H1 (cell line): Measurements from ENCODE around the gene GTF3C5. TPM values are rescaled to one million over a fixed set of nuclear protein-coding genes. Genes with fewer than 3 reads are reported as not detected.

Experiments used
- BRCA1 ChIP-seq: IDR thresholded peaks from 2 replicates; pipeline ENCODE4 v1.6.1; 2012; ENCODE audit warnings: low read depth, low read length, improper control_type of control experiment
- CBX8 ChIP-seq: fragments of 300-800, 300-1000 bp; sonication (generic); IDR thresholded peaks from 2 replicates; pipeline ENCODE4 v1.7.1; 2016; ENCODE audit warnings: low read depth, low read length, borderline replicate concordance
- GABPA ChIP-seq: IDR thresholded peaks from 2 replicates; pipeline ENCODE4 v1.6.1; 2011; ENCODE audit warnings: mild to moderate bottlenecking, low read length, moderate library complexity, borderline replicate concordance; ENCODE audit not compliant: insufficient read depth
- KDM1A ChIP-seq: fragments of 200-600, 300-600 bp; sonication (generic); IDR thresholded peaks from 2 replicates; pipeline ENCODE4 v1.7.1; 2016; ENCODE audit warnings: mild to moderate bottlenecking, low read length, borderline replicate concordance
- NRF1 ChIP-seq: IDR thresholded peaks from 2 replicates; pipeline ENCODE4 v1.6.1; 2011; ENCODE audit warnings: mild to moderate bottlenecking, low read depth, low read length, improper control_type of control experiment
- POLR2A ChIP-seq, 2 experiments: IDR thresholded peaks; 1 replicate in 1 of 2; 2 replicates in 1 of 2; pipeline ENCODE4 v1.6.1; 2011; ENCODE audit warnings: low read depth in 2 of 2, low read length in 2 of 2, mild to moderate bottlenecking in 2 of 2; ENCODE audit errors: control extremely low read depth in 1 of 2
- RBBP5 ChIP-seq: IDR thresholded peaks from 2 replicates; pipeline ENCODE4 v1.7.1; 2012; ENCODE audit warnings: low read depth, mild to moderate bottlenecking, inconsistent platforms, low read length, moderate library complexity, borderline replicate concordance
- TAF7 ChIP-seq: optimal IDR thresholded peaks from 2 replicates; pipeline ENCODE3; 2011; ENCODE audit warnings: low read depth, mild to moderate bottlenecking, inconsistent platforms, low read length, moderate library complexity, borderline replicate concordance
- TBP ChIP-seq: IDR thresholded peaks from 2 replicates; pipeline ENCODE4 v1.6.1; 2011; ENCODE audit warnings: low read depth, low read length, improper control_type of control experiment
- polyA plus RNA-seq, 7 experiments: library from polyadenylated mRNA; depleted of rRNA in 3 of 7; stranded (reverse) in 5 of 7; unstranded in 2 of 7; fragments of >200 nt in 5 of 7; fragments of 200-250 nt in 2 of 7; gene quantifications; 1 replicate in 5 of 7; 2 replicates in 1 of 7; 4 replicates in 1 of 7; pipeline versions ENCODE4 v1.2.1 to v1.2.3, GENCODE V29; 2011 to 2013; ENCODE audit warnings: missing spikeins in 2 of 7, mixed read lengths in 2 of 7
- total RNA-seq: library from RNA; stranded (reverse); fragmentation: NEBNext Ultra II Directional; extraction: Animal tissue kit (Norgen Biotek cat#: 25700); gene quantifications from 2 replicates; pipeline ENCODE4 v1.2.1, GENCODE V29; 2021
- TF ChIP-seq, protein P1 (sequence below): fragments of 300-600 bp; sonication (generic); IDR thresholded peaks from 2 replicates; pipeline ENCODE4 v1.7.1; 2012; ENCODE audit warnings: low read length, moderate library complexity, mild to moderate bottlenecking, inconsistent platforms; ENCODE audit not compliant: insufficient replicate concordance
- TF ChIP-seq, protein P2 (sequence below): IDR thresholded peaks from 2 replicates; pipeline ENCODE4 v1.6.1; 2011; ENCODE audit warnings: low read depth, mild to moderate bottlenecking, low read length; ENCODE audit not compliant: insufficient read depth
- TF ChIP-seq, protein P3 (sequence below): IDR thresholded peaks from 2 replicates; pipeline ENCODE4 v1.6.1; 2012; ENCODE audit warnings: inconsistent platforms

Gene GTF3C5
- total and polyA plus RNA-seq, 2 of the 8 experiments (the other 6 are each of a cell fraction or from before 2014, with no cell fraction given) = 78.7 to 87.1 TPM

DNA sequence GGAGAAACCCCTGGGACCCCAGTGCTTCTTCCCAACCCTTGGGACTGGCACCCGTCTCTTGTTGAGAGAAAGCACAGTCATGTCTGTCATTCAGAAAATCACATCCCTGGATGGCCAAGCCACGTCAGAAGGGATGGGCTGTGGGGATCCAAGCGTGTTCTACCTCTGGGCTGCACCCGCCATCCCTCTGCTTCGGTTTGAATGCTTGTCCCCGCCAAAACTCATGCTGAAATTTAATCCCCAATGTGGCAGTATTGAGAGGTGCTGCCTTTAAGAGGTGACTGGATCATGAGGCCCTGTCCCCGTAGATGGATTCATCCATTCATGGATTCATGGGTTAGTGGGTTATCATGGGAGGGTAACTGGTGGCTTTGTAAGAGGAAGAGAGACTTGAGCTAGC is 58.0 kb downstream of the GTF3C5 start (continued):
- TF ChIP-seq, protein P1, sequence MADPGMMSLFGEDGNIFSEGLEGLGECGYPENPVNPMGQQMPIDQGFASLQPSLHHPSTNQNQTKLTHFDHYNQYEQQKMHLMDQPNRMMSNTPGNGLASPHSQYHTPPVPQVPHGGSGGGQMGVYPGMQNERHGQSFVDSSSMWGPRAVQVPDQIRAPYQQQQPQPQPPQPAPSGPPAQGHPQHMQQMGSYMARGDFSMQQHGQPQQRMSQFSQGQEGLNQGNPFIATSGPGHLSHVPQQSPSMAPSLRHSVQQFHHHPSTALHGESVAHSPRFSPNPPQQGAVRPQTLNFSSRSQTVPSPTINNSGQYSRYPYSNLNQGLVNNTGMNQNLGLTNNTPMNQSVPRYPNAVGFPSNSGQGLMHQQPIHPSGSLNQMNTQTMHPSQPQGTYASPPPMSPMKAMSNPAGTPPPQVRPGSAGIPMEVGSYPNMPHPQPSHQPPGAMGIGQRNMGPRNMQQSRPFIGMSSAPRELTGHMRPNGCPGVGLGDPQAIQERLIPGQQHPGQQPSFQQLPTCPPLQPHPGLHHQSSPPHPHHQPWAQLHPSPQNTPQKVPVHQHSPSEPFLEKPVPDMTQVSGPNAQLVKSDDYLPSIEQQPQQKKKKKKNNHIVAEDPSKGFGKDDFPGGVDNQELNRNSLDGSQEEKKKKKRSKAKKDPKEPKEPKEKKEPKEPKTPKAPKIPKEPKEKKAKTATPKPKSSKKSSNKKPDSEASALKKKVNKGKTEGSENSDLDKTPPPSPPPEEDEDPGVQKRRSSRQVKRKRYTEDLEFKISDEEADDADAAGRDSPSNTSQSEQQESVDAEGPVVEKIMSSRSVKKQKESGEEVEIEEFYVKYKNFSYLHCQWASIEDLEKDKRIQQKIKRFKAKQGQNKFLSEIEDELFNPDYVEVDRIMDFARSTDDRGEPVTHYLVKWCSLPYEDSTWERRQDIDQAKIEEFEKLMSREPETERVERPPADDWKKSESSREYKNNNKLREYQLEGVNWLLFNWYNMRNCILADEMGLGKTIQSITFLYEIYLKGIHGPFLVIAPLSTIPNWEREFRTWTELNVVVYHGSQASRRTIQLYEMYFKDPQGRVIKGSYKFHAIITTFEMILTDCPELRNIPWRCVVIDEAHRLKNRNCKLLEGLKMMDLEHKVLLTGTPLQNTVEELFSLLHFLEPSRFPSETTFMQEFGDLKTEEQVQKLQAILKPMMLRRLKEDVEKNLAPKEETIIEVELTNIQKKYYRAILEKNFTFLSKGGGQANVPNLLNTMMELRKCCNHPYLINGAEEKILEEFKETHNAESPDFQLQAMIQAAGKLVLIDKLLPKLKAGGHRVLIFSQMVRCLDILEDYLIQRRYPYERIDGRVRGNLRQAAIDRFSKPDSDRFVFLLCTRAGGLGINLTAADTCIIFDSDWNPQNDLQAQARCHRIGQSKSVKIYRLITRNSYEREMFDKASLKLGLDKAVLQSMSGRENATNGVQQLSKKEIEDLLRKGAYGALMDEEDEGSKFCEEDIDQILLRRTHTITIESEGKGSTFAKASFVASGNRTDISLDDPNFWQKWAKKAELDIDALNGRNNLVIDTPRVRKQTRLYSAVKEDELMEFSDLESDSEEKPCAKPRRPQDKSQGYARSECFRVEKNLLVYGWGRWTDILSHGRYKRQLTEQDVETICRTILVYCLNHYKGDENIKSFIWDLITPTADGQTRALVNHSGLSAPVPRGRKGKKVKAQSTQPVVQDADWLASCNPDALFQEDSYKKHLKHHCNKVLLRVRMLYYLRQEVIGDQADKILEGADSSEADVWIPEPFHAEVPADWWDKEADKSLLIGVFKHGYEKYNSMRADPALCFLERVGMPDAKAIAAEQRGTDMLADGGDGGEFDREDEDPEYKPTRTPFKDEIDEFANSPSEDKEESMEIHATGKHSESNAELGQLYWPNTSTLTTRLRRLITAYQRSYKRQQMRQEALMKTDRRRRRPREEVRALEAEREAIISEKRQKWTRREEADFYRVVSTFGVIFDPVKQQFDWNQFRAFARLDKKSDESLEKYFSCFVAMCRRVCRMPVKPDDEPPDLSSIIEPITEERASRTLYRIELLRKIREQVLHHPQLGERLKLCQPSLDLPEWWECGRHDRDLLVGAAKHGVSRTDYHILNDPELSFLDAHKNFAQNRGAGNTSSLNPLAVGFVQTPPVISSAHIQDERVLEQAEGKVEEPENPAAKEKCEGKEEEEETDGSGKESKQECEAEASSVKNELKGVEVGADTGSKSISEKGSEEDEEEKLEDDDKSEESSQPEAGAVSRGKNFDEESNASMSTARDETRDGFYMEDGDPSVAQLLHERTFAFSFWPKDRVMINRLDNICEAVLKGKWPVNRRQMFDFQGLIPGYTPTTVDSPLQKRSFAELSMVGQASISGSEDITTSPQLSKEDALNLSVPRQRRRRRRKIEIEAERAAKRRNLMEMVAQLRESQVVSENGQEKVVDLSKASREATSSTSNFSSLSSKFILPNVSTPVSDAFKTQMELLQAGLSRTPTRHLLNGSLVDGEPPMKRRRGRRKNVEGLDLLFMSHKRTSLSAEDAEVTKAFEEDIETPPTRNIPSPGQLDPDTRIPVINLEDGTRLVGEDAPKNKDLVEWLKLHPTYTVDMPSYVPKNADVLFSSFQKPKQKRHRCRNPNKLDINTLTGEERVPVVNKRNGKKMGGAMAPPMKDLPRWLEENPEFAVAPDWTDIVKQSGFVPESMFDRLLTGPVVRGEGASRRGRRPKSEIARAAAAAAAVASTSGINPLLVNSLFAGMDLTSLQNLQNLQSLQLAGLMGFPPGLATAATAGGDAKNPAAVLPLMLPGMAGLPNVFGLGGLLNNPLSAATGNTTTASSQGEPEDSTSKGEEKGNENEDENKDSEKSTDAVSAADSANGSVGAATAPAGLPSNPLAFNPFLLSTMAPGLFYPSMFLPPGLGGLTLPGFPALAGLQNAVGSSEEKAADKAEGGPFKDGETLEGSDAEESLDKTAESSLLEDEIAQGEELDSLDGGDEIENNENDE = no peak
- no peak for TF ChIP-seq TBP
- no peak for TF ChIP-seq POLR2A (IDR thresholded peaks at IDR 0.05; ENCODE audit: control extremely low read depth in 1 of 2, low read depth in 2 of 2, low read length in 2 of 2)
- TF ChIP-seq GABPA = no peak
- no peak for TF ChIP-seq KDM1A
- TF ChIP-seq, protein P2, sequence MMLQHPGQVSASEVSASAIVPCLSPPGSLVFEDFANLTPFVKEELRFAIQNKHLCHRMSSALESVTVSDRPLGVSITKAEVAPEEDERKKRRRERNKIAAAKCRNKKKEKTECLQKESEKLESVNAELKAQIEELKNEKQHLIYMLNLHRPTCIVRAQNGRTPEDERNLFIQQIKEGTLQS = no peak
- no peak for TF ChIP-seq BRCA1
- TF ChIP-seq RBBP5 = no peak
- TF ChIP-seq, protein P3, sequence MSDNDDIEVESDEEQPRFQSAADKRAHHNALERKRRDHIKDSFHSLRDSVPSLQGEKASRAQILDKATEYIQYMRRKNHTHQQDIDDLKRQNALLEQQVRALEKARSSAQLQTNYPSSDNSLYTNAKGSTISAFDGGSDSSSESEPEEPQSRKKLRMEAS = no peak
- TF ChIP-seq CBX8 = no peak
- TF ChIP-seq TAF7 = no peak
- no peak for TF ChIP-seq NRF1
